Erythroblast (primary cell): ENCODE measurements around the gene LEPR.

Experiments
- GATA1 ChIP-seq: IDR thresholded peaks from 2 replicates; pipeline ENCODE4 v1.6.1; 2011; ENCODE audit warnings: low read depth, mild to moderate bottlenecking, control low read depth, low read length, moderate library complexity
- POLR2A ChIP-seq: IDR thresholded peaks from 2 replicates; pipeline ENCODE4 v1.6.1; 2011; ENCODE audit warnings: mild to moderate bottlenecking, low read length

GRCh38 chr1:65457868-65458267 is 37.4 kb downstream of the LEPR start:
- TF ChIP-seq POLR2A (no peak), GATA1 (no peak)
